GM03348 (cell line): ENCODE results near the gene GPR146.

ENCODE experiments used
- DNase-seq: peaks from one replicate; pipeline ENCODE4 v3.0.0; 2012; ENCODE audit warnings: low spot score

Gene GPR146

DNA sequence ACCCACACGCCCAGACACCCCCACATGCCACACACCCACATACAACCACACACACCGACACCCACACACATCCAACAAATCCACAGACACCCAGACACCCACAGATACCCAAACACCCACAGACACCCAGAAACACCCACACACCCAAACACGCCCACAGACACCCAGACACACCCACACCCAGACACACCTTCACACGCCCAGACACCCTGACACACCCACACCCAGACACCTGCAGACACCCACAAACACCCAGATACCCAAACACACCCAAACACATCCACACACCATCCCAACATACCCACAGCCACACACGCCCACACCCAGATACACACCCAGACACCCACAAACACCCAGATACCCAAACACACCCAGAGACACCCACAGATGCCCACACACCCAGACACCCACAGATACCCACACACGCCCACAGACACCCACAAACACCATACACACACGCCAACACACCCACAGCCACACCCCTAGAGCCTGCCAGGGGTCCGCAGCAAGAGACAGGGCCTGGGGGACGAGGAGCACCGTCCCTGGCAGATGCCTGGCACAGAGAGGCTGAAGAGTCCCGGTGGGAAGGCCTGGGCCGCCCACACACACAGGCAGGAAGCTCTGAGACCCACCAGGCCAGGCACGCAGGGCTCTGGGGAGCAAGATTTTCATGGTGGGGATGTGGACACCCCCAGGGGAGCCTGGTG lies 32.9 kb upstream of the GPR146 start:
- no peak for DNase-seq

DNA sequence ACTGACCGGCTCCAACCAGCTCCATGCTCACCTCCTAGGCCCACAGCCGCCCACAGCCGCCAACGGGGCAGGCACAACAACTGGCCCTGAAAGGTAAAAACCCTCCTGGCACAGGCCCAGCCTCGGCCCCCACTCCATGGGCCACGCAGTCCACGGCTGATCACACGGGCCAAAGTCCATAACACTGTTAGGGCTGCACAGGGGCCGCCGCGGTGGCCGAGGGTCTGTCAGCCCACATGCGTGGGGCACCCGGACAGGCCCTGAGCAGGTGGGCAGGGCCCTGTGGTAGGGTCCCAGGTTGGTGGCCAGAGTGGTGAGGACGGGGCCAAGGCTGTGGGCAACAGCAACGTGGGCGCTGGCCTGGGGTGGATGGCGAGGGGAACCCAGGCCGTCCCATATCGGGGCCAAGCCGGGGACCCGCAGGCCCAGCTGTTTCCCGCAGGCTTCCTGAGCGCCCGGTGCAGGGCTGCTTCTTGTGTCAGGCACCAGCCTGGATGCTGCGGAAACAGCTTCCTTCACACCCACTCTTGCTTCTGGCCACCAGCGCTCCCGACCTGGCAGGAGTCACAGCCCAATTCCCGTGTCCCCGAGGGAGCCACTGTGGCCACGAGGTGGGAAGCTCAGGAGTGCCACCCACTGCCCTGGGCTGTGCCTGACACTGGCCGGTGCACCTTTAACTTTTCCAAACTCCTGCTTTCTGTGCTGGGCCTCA lies 32.2 kb upstream of the GPR146 start:
- no peak for DNase-seq

DNA sequence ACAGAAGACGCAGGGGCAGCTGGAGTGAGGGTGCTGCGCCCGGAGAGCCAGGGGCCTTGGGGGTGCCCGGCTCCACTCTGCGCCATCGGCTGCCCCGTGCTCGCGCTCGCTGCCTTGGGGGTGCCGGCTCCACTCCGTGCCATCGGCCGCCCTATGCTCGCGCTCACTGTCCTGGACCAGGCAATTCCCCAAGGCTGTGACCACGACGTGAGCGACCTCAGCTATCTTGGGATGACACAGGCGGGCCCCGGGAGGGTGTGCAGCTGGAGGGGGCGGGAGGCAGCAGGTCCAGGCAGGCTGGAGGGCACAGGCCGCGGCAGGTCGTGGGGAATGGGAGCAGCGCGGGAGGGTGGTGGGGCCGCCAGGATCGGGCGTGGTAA lies 31.6 kb upstream of the GPR146 start:
- no peak for DNase-seq

DNA sequence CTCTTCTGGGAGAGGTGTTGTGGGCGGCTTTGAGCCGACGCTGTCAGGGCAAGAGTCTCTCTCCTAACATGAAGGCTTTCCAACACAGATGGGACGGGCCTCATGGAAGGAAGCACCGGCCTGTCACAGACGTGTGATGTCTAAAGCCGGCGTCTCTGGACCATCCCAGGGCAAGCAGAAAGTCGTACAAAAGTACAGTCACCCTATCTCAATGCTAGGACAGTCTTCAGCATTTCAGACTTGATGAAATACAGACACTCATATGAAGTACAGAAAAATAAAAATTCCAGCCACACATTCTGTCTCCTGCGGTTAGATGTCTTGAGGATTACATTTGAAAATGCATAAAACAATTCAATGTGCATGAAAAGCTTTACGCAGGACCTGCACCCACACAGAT lies 30.8 kb upstream of the GPR146 start:
- no peak for DNase-seq

DNA sequence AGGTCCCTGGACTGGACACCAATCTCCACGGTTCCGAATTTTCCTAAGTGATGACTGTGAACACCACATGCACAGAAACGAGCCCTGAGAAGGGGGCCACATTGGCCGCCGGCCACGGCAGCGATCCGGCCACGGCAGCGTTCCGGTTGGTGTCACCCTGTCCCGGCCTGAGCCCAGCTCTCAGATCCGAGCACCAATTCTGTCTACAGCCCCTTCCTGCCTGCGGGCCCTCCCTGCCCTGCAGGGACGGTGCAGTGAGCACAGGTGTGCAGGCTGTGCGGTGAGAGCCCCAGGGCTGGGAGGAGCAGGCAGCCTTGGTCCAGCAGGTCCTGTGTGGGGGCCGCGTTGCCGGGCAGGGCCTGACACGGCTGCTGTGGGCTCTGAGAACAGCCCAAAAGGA lies 29.7 kb upstream of the GPR146 start:
- DNase-seq: no peak

DNA sequence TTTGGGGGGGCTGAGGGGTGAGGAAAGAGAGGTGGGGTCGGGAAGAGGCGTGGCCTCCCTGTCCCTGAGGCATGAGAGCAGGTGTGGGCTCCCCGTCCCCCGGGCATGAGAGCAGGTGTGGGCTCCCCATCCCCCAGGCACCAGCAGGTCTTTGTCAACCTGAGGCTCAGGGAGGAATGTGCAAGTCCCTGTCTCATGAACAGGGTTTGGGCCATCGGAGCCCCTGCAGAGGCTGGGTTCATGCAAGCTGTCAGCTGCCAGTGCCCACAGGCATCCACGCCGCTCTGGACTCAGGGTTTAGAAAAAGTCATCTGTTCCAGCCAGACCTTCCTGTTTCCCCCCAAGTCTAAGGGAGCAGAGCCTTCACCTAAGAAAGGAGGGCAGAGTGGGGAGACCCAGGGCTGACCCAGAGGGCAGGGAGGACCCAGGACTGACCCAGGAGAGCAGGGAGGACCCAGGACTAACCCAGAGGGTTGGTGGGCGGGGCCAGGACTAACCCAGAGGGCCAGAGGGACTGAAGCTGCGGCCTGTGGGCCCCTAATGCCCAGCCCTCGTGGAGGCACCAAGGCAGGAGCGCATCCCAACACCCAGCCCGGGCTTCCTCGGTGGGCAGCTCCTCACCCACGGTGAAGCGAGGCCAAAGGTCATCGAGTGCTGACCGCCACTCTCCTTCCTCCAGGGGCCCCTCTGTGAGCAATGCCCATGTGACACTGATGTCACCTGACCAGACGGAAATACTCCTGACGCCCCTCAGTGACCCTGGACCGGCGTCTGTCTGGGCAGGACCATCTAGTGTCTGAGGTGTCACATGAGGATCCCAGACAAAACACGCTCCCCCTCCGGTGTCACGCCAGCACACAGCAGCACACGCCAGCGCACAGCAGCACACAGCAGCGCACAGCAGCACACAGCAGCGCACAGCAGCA lies 28.9 kb upstream of the GPR146 start:
- no peak for DNase-seq

DNA sequence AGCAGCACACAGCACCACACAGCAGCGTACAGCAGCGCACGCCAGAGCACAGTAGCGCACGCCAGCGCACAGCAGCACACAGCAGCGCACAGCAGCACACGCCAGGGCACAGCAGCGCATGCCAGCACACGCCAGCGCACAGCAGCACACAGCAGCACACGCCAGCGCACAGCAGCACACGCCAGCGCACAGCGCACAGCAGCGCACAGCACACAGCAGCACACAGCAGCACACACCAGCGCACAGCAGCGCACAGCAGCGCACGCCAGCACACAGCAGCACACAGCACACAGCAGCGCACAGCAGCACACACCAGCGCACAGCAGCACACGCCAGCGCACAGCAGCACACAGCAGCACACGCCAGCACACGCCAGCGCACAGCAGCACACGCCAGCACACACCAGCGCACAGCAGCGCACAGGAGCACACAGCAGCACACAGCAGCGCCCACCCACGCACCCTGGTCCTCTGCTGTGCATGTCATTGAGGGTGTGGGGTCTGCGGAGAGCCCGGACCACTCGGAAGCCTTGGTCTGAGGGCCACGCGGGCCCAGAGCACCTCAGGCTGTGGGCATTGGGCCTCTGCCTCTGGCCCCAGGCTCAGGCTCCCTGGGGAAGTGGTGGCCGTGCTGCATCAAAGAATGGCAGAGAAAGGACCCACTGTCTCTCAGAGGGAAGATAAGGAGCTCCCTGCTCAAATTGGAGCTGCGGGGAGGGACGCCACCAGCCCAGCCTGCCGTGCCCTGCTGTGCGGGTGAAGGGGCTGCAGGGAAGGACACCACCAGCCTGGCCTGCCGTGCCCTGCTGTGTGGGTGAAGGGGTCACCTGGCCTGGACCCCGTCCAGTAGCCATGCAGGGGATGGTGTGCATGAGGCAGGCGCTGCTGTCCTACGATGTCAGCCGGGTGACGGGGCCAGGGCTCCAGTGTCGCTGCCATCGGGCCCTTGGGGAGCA lies 27.5 kb upstream of the GPR146 start:
- DNase-seq: no peak

DNA sequence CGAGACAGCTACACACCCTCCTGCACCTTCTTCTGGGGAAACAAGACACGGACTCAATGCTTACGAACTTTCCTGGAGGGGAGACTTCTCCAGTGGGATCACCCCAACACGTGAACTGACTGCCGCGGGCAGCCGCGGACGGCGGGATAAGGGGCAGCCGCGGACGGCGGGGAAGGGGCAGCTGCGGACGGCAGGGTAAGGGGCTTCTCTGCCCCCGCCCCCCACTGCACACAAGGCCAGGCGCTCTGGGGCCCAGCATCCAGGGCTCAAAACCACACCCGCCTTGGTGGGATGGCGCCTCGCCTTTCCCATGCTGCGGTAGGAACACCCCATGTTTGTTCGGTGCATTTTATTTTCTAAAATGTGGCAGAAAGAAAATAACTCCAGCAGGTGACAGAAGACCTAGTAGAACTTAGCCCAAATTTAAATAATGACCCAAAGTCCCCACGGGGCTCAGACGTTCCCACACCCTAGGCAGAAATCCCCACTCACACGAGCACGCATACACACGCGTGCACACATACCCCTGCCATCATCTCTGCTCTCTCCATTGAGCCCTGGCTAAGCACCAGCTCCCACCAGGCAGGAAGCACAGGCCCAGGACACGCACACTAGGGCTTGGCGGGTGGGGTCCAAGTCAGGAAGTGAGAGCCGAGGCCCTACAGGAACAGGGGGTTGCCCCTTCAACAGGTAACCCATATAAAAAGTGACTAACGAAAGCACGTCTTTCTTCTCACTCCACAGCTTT lies 26.6 kb upstream of the GPR146 start:
- DNase-seq: no peak

DNA sequence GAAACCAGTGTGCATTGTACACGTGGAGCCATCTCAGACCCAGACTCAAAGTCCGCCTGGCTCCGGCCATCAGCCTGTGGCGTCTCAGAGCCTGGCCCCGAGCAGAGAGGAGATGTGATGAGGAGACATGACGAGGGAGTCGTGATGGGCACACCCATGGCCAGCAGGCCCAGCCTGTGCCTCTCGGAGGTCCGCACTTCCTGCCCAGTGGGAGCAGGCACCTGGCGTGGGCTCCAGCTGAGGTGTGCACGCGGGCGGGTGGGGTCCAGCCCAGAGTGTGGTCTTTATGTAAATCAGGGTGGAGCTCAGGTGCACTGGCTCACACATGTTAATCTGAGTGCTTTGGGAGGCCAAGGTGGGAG lies 26.0 kb upstream of the GPR146 start:
- no peak for DNase-seq

DNA sequence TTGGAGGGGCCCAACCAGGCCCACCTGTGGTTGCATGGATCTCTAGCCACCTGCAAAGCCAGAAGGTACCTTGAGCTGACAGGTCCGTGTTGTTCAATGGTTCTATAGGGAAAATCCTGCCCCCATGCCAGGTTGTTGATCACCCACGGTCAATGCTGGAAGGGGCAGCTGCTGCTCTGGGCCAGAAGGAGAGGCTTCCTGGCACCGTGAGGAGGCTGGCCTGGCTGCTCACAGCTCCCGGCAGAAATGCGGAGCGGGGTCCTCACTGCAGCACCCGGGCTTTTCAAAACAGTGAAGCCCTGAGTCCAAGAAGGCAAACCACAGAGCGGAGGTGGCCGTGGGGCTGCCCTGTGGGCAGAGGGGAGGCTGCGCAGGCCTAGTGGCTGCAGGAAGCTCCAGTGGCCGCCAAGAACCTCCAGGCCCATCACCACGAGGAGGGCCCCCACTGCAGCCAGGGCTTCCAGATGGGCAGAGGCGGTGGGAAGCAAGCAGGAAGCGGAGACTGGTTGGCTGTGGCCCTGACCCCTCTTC lies 25.0 kb upstream of the GPR146 start:
- DNase-seq: no peak

DNA sequence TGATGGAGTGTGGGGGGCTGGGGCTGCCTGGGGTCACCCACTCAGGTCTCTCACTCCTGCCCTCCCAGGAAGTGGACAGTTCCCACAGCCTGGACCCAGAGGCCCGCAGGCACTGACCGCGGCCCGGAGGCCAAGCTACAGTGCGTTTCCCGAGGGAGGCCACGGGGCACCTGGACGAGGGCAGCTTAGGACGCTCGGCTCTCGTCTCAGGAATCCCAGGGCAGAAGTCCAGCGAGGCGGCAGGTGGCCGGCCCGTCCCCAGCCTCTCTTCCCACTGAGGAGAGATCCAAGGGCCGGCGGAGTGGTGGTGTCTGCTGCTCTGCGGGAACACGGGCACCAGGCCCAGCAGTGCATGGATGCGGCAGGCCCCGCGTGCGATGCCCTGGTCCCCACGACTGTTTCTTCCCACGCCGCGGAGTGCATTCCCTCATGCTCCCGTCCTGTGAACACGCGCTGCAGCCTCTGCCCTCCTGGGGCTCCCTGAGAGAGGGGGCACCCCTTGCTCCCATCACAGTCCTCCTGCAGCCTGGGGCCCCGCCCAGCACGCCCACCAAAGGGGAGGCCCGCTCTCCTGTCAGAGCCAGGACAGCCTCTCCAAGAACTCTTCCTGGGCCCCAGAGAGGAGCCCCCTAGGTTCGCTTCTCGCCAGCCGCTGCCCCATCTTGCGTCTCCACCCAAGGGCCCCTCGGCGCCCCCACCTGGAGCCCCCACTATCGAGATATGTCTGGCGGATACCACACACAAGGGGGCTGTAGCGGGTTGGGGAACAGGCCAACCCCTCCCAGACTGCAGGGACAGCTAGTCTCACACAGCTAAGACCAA lies 24.3 kb upstream of the GPR146 start:
- DNase-seq: no peak

DNA sequence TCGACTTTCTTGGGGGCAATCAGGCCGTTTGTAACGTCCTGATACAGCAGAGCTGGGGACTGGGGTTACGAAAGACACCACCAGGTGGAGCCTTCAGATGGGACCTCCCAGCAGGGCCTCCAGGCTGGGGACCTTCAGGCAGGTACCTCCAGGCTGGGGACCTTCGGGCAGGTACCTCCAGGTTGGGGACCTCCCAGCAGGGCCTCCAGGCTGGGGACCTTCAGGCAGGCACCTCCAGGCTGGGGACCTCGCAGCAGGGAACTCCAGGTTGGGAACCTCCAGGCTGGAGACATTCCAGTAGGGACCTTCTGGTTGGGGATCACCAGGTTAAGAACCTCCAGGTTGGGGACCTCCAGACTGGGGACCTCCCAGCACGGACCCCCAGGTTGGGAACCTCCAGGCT lies 23.5 kb upstream of the GPR146 start:
- DNase-seq: no peak

DNA sequence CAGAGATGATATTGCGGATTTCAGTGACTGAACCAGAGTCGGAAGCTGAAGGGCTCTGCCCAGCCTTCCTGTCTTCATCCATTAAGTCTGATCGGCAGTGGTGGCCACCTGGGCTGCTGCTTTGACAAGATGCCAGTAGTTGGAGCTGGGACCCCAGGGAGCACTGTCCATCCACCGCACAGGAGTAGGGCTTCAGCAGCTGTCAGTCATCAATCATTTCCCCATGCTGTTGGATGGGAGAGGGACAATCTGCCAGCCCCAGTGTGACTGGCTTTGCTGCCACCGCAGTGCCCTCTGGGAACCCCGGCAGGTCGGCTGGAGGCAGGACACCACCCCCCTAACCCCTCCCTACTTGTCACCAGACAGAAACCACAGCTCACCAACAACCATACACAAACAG lies 23.0 kb upstream of the GPR146 start:
- DNase-seq: no peak

DNA sequence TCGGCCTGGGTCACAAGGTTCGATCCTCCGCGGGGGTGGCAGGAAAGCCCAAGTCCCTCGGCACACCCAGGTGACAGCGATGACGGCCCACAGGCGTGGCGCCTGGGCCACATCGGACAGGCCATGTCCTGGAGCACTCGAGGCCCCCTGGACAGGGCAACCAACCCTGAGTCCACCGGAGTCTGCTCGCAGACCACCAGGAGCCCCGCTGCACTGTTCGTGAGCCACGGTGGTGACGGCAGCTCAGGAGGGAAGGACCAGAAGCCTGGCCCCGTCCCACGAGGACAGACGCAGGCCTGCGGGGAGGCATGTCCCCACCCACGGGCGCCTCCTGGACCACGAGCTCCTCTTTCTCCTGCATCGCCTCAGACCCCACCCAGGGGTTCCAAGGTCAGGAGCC lies 22.4 kb upstream of the GPR146 start:
- no peak for DNase-seq

DNA sequence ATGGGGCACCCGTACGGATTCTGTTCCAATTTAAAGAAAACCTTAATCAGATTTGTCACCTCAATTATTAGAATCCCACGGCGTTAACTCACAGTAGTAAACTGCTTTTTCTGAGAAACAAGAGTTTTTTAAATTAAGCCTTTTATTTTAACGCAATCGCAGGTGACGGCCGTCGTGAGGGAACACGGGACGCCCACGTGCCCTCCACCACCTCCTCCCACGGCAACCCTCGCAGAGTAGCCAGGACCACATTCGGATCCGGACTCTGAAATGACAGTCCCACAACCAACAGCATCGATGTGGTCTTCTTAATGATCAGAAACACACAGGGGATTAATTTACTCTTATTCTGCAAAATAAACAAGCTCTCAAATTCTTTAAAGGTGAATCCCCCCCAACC lies 22.0 kb upstream of the GPR146 start:
- DNase-seq: no peak

DNA sequence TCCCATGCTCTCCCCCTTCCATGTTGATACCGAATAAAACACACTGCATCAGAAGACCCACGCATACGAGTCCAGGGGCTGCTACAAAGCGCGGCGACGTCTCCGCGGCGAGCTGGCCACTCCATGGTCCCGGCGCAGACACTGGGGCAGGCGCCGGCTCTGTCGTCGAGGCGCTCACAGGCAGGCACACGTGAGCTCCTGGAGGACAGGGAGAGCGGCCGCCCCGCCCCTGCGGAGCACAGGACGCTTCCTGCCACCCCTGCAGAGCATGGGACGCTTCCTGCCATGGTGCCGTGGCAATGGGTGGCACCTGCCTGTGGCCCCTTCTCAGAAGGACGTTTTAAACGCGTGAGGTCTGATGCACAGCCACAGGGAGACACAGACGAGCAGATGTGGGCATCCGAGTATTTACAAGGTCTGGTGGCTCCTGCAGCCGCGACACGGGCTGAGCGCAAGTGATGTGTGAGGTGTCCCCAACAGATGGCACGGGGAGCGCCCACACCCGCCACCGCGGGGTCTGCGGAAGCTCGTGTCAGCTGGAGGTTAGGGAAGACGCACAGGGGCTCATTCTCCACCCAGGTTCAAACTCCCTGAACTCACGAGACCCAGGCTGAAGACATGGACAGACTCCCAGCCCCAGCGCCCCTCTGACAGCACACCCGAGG lies 21.4 kb upstream of the GPR146 start:
- no peak for DNase-seq

DNA sequence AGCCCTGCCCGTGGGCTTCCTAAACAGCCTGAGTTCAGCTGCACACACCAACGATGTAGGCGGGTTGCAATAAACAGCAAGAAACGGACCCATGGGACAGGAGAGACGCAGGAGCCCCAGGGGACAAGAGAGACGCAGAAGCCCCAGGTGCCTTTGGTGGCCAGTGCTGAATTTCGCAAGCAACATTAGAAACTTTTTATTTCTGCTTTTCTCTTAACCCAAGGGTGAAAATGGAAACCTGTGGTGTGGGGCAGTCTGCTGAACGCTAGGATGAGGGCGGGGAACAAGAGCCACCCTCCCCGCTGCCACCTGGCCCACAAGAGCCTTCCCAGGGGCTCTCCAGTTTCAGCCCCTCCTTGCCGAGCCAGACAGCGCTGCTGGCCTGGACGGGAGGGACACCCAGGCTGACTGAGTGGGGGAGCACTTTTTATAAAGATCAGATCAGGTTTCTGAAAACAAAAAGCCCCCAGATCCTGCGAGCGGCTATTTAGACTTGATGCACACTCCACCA lies 20.0 kb upstream of the GPR146 start:
- DNase-seq: no peak

DNA sequence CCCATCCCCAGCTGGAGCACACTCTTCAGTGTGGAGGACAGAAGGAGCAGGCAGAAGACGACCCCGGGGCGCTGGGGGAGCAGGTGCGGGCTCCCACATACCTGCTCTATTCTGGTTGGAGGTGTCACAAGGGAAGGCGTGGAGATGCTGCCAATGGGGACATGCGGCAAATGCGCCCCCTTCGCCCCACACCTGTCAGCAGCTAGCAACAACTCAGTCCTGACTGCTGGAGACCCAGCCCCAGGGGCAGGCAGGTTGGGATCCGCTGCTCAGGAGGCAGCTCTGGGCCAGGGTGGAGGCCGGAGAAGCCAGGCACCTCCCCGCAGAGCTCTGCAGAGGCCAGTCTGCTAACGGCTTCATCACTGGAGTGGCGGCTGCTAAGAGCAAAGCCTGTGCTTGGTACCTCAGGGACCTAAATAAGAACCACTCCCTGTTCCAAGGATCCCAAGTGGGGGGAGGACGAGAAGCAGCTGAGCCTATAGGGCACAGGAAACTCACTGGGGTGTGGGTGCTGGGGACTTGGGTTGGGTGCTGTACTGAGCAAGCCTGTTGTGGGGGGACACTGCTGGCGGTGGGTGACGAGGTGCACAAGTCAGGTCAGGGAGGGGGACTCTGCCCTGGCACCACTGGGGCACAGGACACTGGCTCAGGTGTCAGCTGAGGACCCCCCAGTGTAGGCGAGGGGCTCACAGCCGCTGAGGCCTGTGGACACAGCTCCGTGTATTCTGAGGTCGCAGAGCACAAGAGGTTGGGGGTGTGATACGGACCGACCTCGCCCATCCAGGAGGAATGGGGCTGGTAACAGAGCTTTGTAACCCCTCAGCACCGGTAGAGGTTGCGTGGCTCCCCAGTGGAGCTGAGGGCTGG lies 19.2 kb upstream of the GPR146 start:
- no peak for DNase-seq
